ENCODE results near the gene MYO6. TPM values are rescaled to one million over a fixed set of nuclear protein-coding genes. Genes with fewer than 3 reads are reported as not detected.
"Not testable (repeated sequence)": the region's sequence is repeated elsewhere in the genome, so short reads cannot be mapped to it uniquely, and the experiment has no call there.

Gene MYO6
- total RNA-seq, 1 experiment from 2014 or later, result 46.9 TPM

GRCh38 chr6:75896526-75896925, 147.5 kb downstream of the MYO6 start:
- Histone ChIP-seq H3K9me3 (ENCODE audit: control insufficient read depth, low read depth, low read length) (no peaks in the 10 kb centered on the region), H3K79me1 (ENCODE audit: insufficient read depth, low read depth, low read length, poor library complexity, severe bottlenecking) (no peaks in the 10 kb centered on the region), H4K8ac (replicated peaks; ENCODE audit: insufficient read length, low read depth, low read length) (no peak overlapping the region), H3K56ac (ENCODE audit: insufficient read length, low read depth, low read length) (no peak overlapping the region), H3K27me3 (ENCODE audit: insufficient read depth, low read length) (no peaks in the 10 kb centered on the region), H3K27ac (ENCODE audit: insufficient read length, low read depth, low read length) (no peak overlapping the region), H3K23me2 (ENCODE audit: insufficient read length, low read depth, low read length, poor library complexity, severe bottlenecking) (no peaks in the 10 kb centered on the region), H2BK15ac (ENCODE audit: low read depth, low read length) (no peak overlapping the region), H2BK5ac (ENCODE audit: insufficient read length, low read length) (no peak overlapping the region), H2BK120ac (ENCODE audit: low read depth, low read length, poor library complexity, severe bottlenecking) (no peak overlapping the region), H4K5ac (ENCODE audit: insufficient read length, low read depth, low read length) (no peak overlapping the region), H3K79me2 (ENCODE audit: insufficient read depth, low read length) (no peaks in the 10 kb centered on the region), H2BK12ac (ENCODE audit: insufficient read length, low read depth, low read length) (no peak overlapping the region), H3K9ac (ENCODE audit: extremely low read depth, insufficient read length, low read length) (no peak overlapping the region), H2BK20ac (ENCODE audit: low read depth, low read length, poor library complexity, severe bottlenecking) (no peak overlapping the region), H3K14ac (ENCODE audit: insufficient read depth, low read length) (no peak overlapping the region), H3K18ac (ENCODE audit: insufficient read length, low read depth, low read length) (no peak overlapping the region), H3T11ph (ENCODE audit: low read length) (no peak overlapping the region), H3K4me2 (ENCODE audit: insufficient read depth, insufficient read length, low read length) (no peak overlapping the region), H2AFZ (ENCODE audit: low read length) (no peak overlapping the region), H2AK5ac (ENCODE audit: insufficient read length, low read length) (no peak overlapping the region), H3K23ac (ENCODE audit: insufficient read length, low read depth, low read length) (no peak overlapping the region), H3K4me1 (ENCODE audit: insufficient read depth, low read length) (no peaks in the 10 kb centered on the region; the same call in 1 of the 2 replicates), H4K91ac (ENCODE audit: insufficient read length, low read depth, low read length) (no peak overlapping the region), H4K20me1 (ENCODE audit: control insufficient read depth, insufficient read depth, insufficient read length) (no peaks in the 10 kb centered on the region), H3K4ac (ENCODE audit: low read depth, low read length) (no peak overlapping the region)
- Mint-ChIP-seq H3K27ac (no peak overlapping the region), H3K36me3 (ENCODE audit: insufficient read depth in 1 of 3, low read depth in 3 of 3) (peaks cover 3 to 8% (median 4%) of the 10 kb centered on the region in 3 experiments; a peak in 4 of 7 replicates), H3K9me3 (peaks cover 0 to 3% of the 10 kb centered on the region in 2 experiments; a peak in 2 of 5 replicates), H3K27me3 (ENCODE audit: low read depth) (no peaks in the 10 kb centered on the region), H3K4me1 (no peaks in the 10 kb centered on the region), H3K4me3 (no peak overlapping the region)
- WGBS (ENCODE audit: extremely low coverage, insufficient read length, low lambda C conversion rate), result no CpG with 5 or more reads among the region's 3 CpGs
- no peak for TF ChIP-seq CTCF (conservative IDR thresholded peaks at IDR 0.05)
- no peak for DNase-seq

GRCh38 chr6:75900216-75900615, 151.2 kb downstream of the MYO6 start:
- H3K4me3 Mint-ChIP-seq; H2BK12ac ChIP-seq (ENCODE audit: insufficient read length, low read depth, low read length); H3K27ac Mint-ChIP-seq; H3K4ac ChIP-seq (ENCODE audit: low read depth, low read length); H4K91ac ChIP-seq (ENCODE audit: insufficient read length, low read depth, low read length); H3K79me1 ChIP-seq (ENCODE audit: insufficient read depth, low read depth, low read length, poor library complexity, severe bottlenecking); H3K9me3 Mint-ChIP-seq; H3K4me1 ChIP-seq (ENCODE audit: insufficient read depth, low read length); H4K5ac ChIP-seq (ENCODE audit: insufficient read length, low read depth, low read length); H3K79me2 ChIP-seq (ENCODE audit: insufficient read depth, low read length); H3K23ac ChIP-seq (ENCODE audit: insufficient read length, low read depth, low read length); DNase-seq; H2AK5ac ChIP-seq (ENCODE audit: insufficient read length, low read length); H2AFZ ChIP-seq (ENCODE audit: low read length); H2BK5ac ChIP-seq (ENCODE audit: insufficient read length, low read length); H3K4me2 ChIP-seq (ENCODE audit: insufficient read depth, insufficient read length, low read length); H3K14ac ChIP-seq (ENCODE audit: insufficient read depth, low read length); H4K20me1 ChIP-seq (ENCODE audit: control insufficient read depth, insufficient read depth, insufficient read length); H3K27me3 ChIP-seq (ENCODE audit: insufficient read depth, low read length); H3T11ph ChIP-seq (ENCODE audit: low read length); H2BK20ac ChIP-seq (ENCODE audit: low read depth, low read length, poor library complexity, severe bottlenecking); H2BK120ac ChIP-seq (ENCODE audit: low read depth, low read length, poor library complexity, severe bottlenecking); H3K56ac ChIP-seq (ENCODE audit: insufficient read length, low read depth, low read length); H3K27ac ChIP-seq (ENCODE audit: insufficient read length, low read depth, low read length); H3K23me2 ChIP-seq (ENCODE audit: insufficient read length, low read depth, low read length, poor library complexity, severe bottlenecking); H3K9ac ChIP-seq (ENCODE audit: extremely low read depth, insufficient read length, low read length); H3K18ac ChIP-seq (ENCODE audit: insufficient read length, low read depth, low read length); H3K9me3 ChIP-seq (ENCODE audit: control insufficient read depth, low read depth, low read length); H3K4me1 Mint-ChIP-seq; H3K27me3 Mint-ChIP-seq (ENCODE audit: low read depth); H2BK15ac ChIP-seq (ENCODE audit: low read depth, low read length); H4K8ac ChIP-seq (replicated peaks; ENCODE audit: insufficient read length, low read depth, low read length): not testable (repeated sequence)
- peaks cover 9 to 17% (median 15%) of the 10 kb centered on the region in 3 experiments for H3K36me3 Mint-ChIP-seq (ENCODE audit: insufficient read depth in 1 of 3, low read depth in 3 of 3)
- no CpG with 5 or more reads among the region's 1 CpG for WGBS (ENCODE audit: extremely low coverage, insufficient read length, low lambda C conversion rate)

Measured in H9 (cell line).